ENCODE measurements around the gene SLC25A23.
A peak's percentile ranks its signal among the peaks of the same experiment; 100 is the strongest.

DNA sequence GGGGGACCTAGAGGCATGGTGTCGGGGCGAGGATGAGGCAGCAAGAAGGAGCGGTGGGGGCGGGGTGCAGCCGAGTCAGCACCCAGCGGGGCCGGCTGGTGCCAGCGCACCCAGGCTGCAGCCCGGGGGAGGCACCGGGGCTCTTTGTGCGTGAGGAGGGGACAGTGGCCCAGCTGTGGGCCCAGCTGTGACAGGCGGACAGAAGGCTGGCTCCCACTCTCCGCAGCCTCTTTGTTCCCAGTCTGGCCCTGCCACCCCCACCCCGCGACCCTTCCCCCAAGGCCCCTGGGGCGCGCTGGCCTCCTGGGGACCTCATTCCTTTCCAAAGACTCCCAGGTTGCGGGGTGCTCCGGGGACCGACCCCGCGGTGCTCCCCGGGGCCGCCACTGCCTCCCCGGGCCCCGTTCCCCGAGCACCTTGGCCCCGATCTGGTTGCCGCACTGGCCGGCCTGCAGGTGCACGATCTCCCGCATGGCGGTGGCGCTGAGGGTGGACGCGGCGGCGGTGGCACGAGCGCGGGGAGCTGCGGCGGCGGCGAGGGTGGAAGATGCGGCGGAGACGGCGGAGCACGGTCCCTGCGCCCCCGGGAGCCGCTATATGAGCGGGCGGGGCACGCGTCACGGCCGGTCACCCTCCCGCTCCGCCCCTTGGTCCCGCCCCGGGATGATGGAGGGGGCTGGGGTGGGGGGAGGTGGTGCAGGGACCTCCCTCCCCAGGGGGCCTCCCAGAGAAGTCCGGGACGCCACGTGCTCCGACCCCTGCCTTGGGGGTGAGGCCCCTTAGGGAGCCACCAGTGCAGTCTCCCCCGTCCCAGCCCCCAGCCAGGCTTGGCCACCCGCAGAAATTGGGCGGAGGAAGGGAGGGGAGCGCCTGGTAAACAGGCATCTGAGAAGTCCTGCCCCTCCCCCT is 42.4 kb upstream of the SLC25A23 start, which contains the start of gene TUBB4A:
- TF ChIP-seq, protein P1, sequence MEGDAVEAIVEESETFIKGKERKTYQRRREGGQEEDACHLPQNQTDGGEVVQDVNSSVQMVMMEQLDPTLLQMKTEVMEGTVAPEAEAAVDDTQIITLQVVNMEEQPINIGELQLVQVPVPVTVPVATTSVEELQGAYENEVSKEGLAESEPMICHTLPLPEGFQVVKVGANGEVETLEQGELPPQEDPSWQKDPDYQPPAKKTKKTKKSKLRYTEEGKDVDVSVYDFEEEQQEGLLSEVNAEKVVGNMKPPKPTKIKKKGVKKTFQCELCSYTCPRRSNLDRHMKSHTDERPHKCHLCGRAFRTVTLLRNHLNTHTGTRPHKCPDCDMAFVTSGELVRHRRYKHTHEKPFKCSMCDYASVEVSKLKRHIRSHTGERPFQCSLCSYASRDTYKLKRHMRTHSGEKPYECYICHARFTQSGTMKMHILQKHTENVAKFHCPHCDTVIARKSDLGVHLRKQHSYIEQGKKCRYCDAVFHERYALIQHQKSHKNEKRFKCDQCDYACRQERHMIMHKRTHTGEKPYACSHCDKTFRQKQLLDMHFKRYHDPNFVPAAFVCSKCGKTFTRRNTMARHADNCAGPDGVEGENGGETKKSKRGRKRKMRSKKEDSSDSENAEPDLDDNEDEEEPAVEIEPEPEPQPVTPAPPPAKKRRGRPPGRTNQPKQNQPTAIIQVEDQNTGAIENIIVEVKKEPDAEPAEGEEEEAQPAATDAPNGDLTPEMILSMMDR (conservative IDR thresholded peaks at IDR 0.05; ENCODE audit: low read depth in 2 of 2): no peak
- peak; percentile 47 for TF ChIP-seq CREB1 (CRISPR knock-in tag; IDR thresholded peaks at IDR 0.05; ENCODE audit: low read depth)
- TF ChIP-seq JUNB (IDR thresholded peaks at IDR 0.05; ENCODE audit: unreplicated experiment): no peak
- TF ChIP-seq, protein P2, sequence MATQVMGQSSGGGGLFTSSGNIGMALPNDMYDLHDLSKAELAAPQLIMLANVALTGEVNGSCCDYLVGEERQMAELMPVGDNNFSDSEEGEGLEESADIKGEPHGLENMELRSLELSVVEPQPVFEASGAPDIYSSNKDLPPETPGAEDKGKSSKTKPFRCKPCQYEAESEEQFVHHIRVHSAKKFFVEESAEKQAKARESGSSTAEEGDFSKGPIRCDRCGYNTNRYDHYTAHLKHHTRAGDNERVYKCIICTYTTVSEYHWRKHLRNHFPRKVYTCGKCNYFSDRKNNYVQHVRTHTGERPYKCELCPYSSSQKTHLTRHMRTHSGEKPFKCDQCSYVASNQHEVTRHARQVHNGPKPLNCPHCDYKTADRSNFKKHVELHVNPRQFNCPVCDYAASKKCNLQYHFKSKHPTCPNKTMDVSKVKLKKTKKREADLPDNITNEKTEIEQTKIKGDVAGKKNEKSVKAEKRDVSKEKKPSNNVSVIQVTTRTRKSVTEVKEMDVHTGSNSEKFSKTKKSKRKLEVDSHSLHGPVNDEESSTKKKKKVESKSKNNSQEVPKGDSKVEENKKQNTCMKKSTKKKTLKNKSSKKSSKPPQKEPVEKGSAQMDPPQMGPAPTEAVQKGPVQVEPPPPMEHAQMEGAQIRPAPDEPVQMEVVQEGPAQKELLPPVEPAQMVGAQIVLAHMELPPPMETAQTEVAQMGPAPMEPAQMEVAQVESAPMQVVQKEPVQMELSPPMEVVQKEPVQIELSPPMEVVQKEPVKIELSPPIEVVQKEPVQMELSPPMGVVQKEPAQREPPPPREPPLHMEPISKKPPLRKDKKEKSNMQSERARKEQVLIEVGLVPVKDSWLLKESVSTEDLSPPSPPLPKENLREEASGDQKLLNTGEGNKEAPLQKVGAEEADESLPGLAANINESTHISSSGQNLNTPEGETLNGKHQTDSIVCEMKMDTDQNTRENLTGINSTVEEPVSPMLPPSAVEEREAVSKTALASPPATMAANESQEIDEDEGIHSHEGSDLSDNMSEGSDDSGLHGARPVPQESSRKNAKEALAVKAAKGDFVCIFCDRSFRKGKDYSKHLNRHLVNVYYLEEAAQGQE (IDR thresholded peaks at IDR 0.05; ENCODE audit: unreplicated experiment): no peak
- TF ChIP-seq EZH2 (IDR thresholded peaks at IDR 0.05; ENCODE audit: low read depth, unreplicated experiment): no peak
- TF ChIP-seq POLR2AphosphoS5 (IDR thresholded peaks at IDR 0.05; ENCODE audit: low read depth): peak; percentile 63
